Spleen (tissue), 13 donors: ENCODE measurements around the gene MSTN. TPM values are rescaled to one million over a fixed set of nuclear protein-coding genes. Genes with fewer than 3 reads are reported as not detected.

ENCODE experiments used
- DNase-seq: peaks from one replicate; pipeline ENCODE4 v3.0.0-alpha.2; 2020
- H3K27ac ChIP-seq, 8 donors: fragments of 200-600 bp; sonication (generic) in 7 of 8; 1 replicate in 4 of 8; 2 replicates in 4 of 8; pipeline versions ENCODE4 v1.5.0 to v1.8.0; 2016 to 2021; ENCODE audit warnings: inconsistent platforms in 4 of 8, mild to moderate bottlenecking in 4 of 8, moderate library complexity in 1 of 8
- H3K27me3 ChIP-seq, 7 donors: fragments of 200-600 bp; sonication (generic) in 6 of 7; replicated peaks in 1 of 7; 1 replicate in 4 of 7; 2 replicates in 3 of 7; pipeline versions ENCODE4 v1.5.0 to v1.8.0; 2016 to 2021; ENCODE audit warnings: inconsistent platforms in 3 of 7, mild to moderate bottlenecking in 1 of 7
- H3K36me3 ChIP-seq, 6 donors: fragments of 200-600 bp; sonication (generic) in 5 of 6; 1 replicate in 4 of 6; 2 replicates in 2 of 6; pipeline versions ENCODE4 v1.5.0 to v1.8.0; 2016 to 2021; ENCODE audit warnings: inconsistent platforms in 2 of 6
- H3K4me1 ChIP-seq, 6 donors: fragments of 200-600 bp; sonication (generic) in 5 of 6; 1 replicate in 3 of 6; 2 replicates in 3 of 6; pipeline versions ENCODE4 v1.5.0 to v1.8.0; 2016 to 2021; ENCODE audit warnings: inconsistent platforms in 3 of 6
- H3K4me3 ChIP-seq, 8 donors: fragments of 200-600 bp; sonication (generic) in 7 of 8; 1 replicate in 4 of 8; 2 replicates in 4 of 8; pipeline versions ENCODE4 v1.5.0 to v1.8.0; 2016 to 2021; ENCODE audit warnings: inconsistent platforms in 4 of 8, mild to moderate bottlenecking in 4 of 8, moderate library complexity in 2 of 8
- H3K9me3 ChIP-seq, 8 donors: fragments of 200-600 bp; sonication (generic) in 7 of 8; 1 replicate in 4 of 8; 2 replicates in 4 of 8; pipeline versions ENCODE4 v1.5.0 to v1.8.0; 2016 to 2021; ENCODE audit warnings: inconsistent platforms in 4 of 8
- POLR2A ChIP-seq, 3 donors: fragments of 450-650 bp; IDR thresholded peaks; one replicate each; pipeline ENCODE4 v1.5.1; 2017; ENCODE audit warnings: antibody characterized with exemption in 3 of 3, mild to moderate bottlenecking in 1 of 3
- POLR2AphosphoS5 ChIP-seq, 3 donors: sonication (generic); formaldehyde crosslinking; IDR thresholded peaks; one replicate each; pipeline ENCODE4 v1.5.1; 2017; ENCODE audit warnings: antibody characterized with exemption in 3 of 3
- WGBS, 5 donors: extraction: QIAGEN DNeasy Blood & Tissue Kit in 3 of 5; methylation state at CpG; one replicate each; pipeline versions ENCODE4 v1.1.5 to v1.1.7; 2013 to 2018; 5-methylcytosine and 5-hydroxymethylcytosine counted together
- intact Hi-C: fragments of 100-400 bp; cut with DNase I; formaldehyde crosslinking; loops from one replicate; pipeline ENCODE4 v1.15.0; 2023; ENCODE audit warnings: low total_unique reads
- long read RNA-seq, 2 donors: transcript quantifications; one replicate each; lab custom pipeline, GENCODE V29; 2026
- polyA plus RNA-seq, 3 donors: library from polyadenylated mRNA; stranded (reverse); fragments of 200-250 nt; gene quantifications; one replicate each; pipeline ENCODE4 v1.2.1, GENCODE V29; 2013
- total RNA-seq, 7 donors: library from RNA; depleted of rRNA in 3 of 7; stranded (reverse); fragments of >200 nt in 3 of 7; fragmentation: NEBNext Ultra II Directional in 4 of 7; extraction: Animal tissue kit (Norgen Biotek cat#: 25700) in 4 of 7; gene quantifications; one replicate each; pipeline versions ENCODE4 v1.1.0 to v1.2.1, GENCODE V29; 2016 to 2021
- TF ChIP-seq, protein P1 (sequence below), 11 experiments: fragments of 200-600 bp in 7 of 11; fragments of 450-650 bp in 4 of 11; sonication (generic) in 4 of 11; IDR thresholded peaks in 8 of 11; conservative IDR thresholded peaks in 3 of 11; 1 replicate in 7 of 11; 2 replicates in 4 of 11; pipeline versions ENCODE4 v1.4.0 to v1.8.0; 2016 to 2021; ENCODE audit warnings: antibody characterized with exemption in 11 of 11, inconsistent platforms in 4 of 11, mild to moderate bottlenecking in 1 of 11
- donor health status: healthy with polysubstance abuse.
- donor health status: DM: no; HTN: no; CAD: no; lungs with moderate emphysema.
- donor health status: DM: no; HTN: no; CAD: no.
- donor health status: Bipolar disorder and iron deficiency.
- donor health status: healthy.
- donor health status: DM: no; HTN: no; CAD: no.
- donor health status: DM: yes; HTN: yes; CAD: no.

Gene MSTN
- total RNA-seq = under 1 TPM in 2 of 7 donors, not detected in 5; 0.27 to 0.37 TPM
- polyA plus RNA-seq = under 1 TPM; 0.14 to 0.26 (median 0.15) TPM
- long read RNA-seq, donor 1 = 0 reads
- long read RNA-seq, donor 2 = 0 reads

DNA sequence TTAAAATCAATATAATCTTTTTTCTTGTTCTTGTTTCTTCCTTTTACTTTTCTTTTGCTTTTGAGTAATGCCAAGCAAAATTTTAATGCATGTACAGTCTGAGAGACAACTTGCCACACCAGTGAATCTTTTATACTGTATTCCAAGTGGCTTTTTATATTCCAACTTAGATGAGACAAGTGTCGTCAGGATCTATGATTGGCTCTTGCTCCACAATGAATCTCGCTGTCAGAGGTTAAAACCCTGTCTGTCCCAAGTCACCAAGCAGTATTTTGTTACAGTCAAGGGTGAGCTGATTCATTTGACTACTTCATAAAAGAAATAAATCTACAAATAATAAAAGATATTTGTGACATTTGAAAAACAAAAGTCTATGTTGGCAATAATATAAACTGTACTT is at the start of gene MSTN:
Gene MSTN, minus strand, starts transcription at position 129 of the 400 bp plus-strand sequence. CDS start 133 bp downstream, outside the sequence.
- no peaks in the 10 kb centered on the region for H3K9me3 ChIP-seq
- no peaks in the 10 kb centered on the region for H3K36me3 ChIP-seq
- no peak within 1 kb of the TSS for H3K27ac ChIP-seq
- intact Hi-C loops = no loop called here
- TF ChIP-seq POLR2A (IDR thresholded peaks at IDR 0.05) (no peak), POLR2AphosphoS5 (IDR thresholded peaks at IDR 0.05) (no peak)
- TF ChIP-seq, protein P1, sequence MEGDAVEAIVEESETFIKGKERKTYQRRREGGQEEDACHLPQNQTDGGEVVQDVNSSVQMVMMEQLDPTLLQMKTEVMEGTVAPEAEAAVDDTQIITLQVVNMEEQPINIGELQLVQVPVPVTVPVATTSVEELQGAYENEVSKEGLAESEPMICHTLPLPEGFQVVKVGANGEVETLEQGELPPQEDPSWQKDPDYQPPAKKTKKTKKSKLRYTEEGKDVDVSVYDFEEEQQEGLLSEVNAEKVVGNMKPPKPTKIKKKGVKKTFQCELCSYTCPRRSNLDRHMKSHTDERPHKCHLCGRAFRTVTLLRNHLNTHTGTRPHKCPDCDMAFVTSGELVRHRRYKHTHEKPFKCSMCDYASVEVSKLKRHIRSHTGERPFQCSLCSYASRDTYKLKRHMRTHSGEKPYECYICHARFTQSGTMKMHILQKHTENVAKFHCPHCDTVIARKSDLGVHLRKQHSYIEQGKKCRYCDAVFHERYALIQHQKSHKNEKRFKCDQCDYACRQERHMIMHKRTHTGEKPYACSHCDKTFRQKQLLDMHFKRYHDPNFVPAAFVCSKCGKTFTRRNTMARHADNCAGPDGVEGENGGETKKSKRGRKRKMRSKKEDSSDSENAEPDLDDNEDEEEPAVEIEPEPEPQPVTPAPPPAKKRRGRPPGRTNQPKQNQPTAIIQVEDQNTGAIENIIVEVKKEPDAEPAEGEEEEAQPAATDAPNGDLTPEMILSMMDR (IDR thresholded peaks at IDR 0.05 in 8 of 11, conservative IDR thresholded peaks at IDR 0.05 in 3 of 11) = no peak
- DNase-seq = no peak
- 79 to 96% (median 82%) methylated on average over 2 of the region's 2 CpGs for WGBS, 5 donors
- no peaks in the 10 kb centered on the region for H3K27me3 ChIP-seq
- H3K4me3 ChIP-seq = no peak within 1 kb of the TSS
- H3K4me1 ChIP-seq = no peaks in the 10 kb centered on the region

DNA sequence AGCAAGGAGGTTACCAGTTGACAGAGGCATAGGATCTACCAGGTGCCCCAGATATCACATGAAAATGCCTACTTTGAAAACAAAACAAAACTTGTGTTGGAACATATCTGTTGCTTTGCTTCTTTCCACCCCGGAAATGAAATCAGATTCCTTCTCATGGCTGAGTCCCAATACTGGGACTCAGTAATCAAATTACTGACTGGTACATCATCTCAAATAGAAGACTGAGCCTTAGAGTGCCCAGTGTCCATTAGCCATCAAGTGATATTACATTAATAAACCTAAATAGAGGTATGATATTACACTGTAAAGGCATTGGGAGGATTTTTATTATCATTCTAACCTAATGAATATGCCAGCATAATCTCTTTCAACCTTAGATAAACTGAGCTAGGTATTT is 48.6 kb upstream of the MSTN start:
- H3K9me3 ChIP-seq = no peaks in the 10 kb centered on the region
- no peak overlapping the region for H3K4me3 ChIP-seq
- intact Hi-C loops = no loop called here
- no peak overlapping the region for H3K27ac ChIP-seq
- no peaks in the 10 kb centered on the region for H3K27me3 ChIP-seq
- TF ChIP-seq POLR2AphosphoS5 (IDR thresholded peaks at IDR 0.05) = no peak
- TF ChIP-seq POLR2A (IDR thresholded peaks at IDR 0.05) = no peak
- TF ChIP-seq, protein P1 (IDR thresholded peaks at IDR 0.05 in 8 of 11, conservative IDR thresholded peaks at IDR 0.05 in 3 of 11) = no peak
- WGBS, 5 donors = 86 to 95% (median 91%) methylated on average over 1 of the region's 1 CpG
- no peak for DNase-seq
- H3K36me3 ChIP-seq = no peaks in the 10 kb centered on the region
- no peaks in the 10 kb centered on the region for H3K4me1 ChIP-seq

DNA sequence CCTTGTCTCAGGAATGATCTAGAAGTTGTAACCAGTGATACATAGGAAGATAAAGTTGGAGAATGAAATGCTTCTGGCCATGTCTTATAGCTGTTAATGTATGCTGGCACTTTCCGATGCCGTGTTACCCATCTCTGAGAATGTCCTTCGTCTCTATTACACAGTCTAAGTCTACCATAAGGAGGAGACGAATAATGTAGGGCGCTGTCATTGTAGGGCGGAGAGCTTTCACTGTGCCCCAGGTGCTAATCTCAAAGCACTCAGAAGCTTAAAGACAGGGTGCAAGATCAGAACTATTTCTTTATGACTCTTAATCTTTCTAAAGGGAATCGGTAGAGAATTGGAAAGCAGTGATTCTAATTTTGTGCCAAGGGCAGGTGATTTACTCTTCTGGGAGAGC is 48.2 kb upstream of the MSTN start:
- H3K27ac ChIP-seq = no peak overlapping the region
- no peaks in the 10 kb centered on the region for H3K9me3 ChIP-seq
- WGBS, 5 donors = 94 to 98% (median 95%) methylated on average over 7 of the region's 7 CpGs
- H3K27me3 ChIP-seq = no peaks in the 10 kb centered on the region
- TF ChIP-seq, protein P1 (IDR thresholded peaks at IDR 0.05 in 8 of 11, conservative IDR thresholded peaks at IDR 0.05 in 3 of 11) = no peak
- no peak for TF ChIP-seq POLR2AphosphoS5 (IDR thresholded peaks at IDR 0.05)
- TF ChIP-seq POLR2A (IDR thresholded peaks at IDR 0.05) = no peak
- H3K4me1 ChIP-seq = no peaks in the 10 kb centered on the region
- H3K36me3 ChIP-seq = no peaks in the 10 kb centered on the region
- intact Hi-C loops = no loop called here
- H3K4me3 ChIP-seq = no peak overlapping the region
- DNase-seq = no peak

DNA sequence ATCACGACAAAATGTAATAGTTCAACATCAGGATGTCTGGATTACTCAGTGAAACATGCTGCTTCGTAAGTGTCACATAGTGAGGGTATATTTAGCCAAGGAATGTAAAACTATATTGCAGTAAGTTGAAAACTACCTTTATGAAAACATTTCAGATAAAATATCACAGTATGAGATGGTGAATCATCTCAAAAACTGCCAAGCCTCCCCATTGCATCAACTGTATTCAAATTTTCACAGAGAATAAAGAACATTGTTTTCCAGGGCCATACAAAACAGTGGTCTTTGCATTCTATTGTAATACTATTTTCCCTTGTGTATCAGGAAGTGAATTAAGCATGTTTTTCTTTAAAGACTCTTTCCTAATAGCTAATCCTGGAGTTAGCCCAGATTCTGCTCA is 47.6 kb upstream of the MSTN start:
- H3K36me3 ChIP-seq = no peaks in the 10 kb centered on the region
- H3K4me1 ChIP-seq = no peaks in the 10 kb centered on the region
- H3K27me3 ChIP-seq = no peaks in the 10 kb centered on the region
- WGBS, 5 donors = 77 to 93% (median 88%) methylated on average over 2 of the region's 2 CpGs
- no peak overlapping the region for H3K4me3 ChIP-seq
- H3K27ac ChIP-seq = no peak overlapping the region
- TF ChIP-seq, protein P1 (IDR thresholded peaks at IDR 0.05 in 8 of 11, conservative IDR thresholded peaks at IDR 0.05 in 3 of 11) = no peak
- TF ChIP-seq POLR2A (IDR thresholded peaks at IDR 0.05) (no peak), POLR2AphosphoS5 (IDR thresholded peaks at IDR 0.05) (no peak)
- intact Hi-C loops = no loop called here
- DNase-seq = no peak
- no peaks in the 10 kb centered on the region for H3K9me3 ChIP-seq
